ENCODE data around the gene NOX5. TPM values are rescaled to one million over a fixed set of nuclear protein-coding genes. Genes with fewer than 3 reads are reported as not detected.

NOX5 gene
- total RNA-seq, 1 experiment from 2014 or later = not detected

DNA sequence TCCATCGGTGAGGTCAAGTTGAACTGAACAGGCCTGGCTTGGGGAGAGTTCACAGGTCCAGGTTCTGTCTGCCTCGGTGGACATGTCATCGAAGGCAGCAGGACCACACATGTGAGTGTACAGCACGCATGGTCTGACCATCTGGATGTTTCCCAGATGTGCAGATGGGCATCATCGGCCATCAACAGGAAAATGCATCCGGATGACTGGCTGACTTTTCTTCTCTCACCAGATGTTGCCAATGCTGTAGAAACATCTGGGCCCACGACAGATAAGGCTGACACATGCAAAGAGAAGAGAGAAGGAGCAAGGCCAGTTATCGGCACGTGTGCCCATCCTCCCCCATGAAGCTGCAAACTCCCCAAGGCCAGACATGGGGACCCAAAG is 45.1 kb downstream of the NOX5 start:
- no peak for TF ChIP-seq EZH2 (IDR thresholded peaks at IDR 0.05; ENCODE audit: borderline replicate concordance, low read depth, low read length, poor library complexity, severe bottlenecking)
- TF ChIP-seq, protein P1, sequence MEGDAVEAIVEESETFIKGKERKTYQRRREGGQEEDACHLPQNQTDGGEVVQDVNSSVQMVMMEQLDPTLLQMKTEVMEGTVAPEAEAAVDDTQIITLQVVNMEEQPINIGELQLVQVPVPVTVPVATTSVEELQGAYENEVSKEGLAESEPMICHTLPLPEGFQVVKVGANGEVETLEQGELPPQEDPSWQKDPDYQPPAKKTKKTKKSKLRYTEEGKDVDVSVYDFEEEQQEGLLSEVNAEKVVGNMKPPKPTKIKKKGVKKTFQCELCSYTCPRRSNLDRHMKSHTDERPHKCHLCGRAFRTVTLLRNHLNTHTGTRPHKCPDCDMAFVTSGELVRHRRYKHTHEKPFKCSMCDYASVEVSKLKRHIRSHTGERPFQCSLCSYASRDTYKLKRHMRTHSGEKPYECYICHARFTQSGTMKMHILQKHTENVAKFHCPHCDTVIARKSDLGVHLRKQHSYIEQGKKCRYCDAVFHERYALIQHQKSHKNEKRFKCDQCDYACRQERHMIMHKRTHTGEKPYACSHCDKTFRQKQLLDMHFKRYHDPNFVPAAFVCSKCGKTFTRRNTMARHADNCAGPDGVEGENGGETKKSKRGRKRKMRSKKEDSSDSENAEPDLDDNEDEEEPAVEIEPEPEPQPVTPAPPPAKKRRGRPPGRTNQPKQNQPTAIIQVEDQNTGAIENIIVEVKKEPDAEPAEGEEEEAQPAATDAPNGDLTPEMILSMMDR (conservative IDR thresholded peaks at IDR 0.05; ENCODE audit: low read depth, low read length) = no peak
- Histone ChIP-seq H3K4me1 (ENCODE audit: insufficient read depth, low read length, poor library complexity, severe bottlenecking) (peaks cover 9% of the 10 kb centered on the region), H3K9me3 (ENCODE audit: low read depth, low read length, poor library complexity, severe bottlenecking) (no peaks in the 10 kb centered on the region), H3K36me3 (ENCODE audit: insufficient read depth, low read length, poor library complexity, severe bottlenecking) (no peaks in the 10 kb centered on the region), H3K27me3 (replicated peaks; ENCODE audit: insufficient read depth, low read depth, low read length, poor library complexity) (no peaks in the 10 kb centered on the region), H3K27ac (ENCODE audit: low read depth, low read length, poor library complexity, severe bottlenecking) (no peak overlapping the region), H3K4me3 (ENCODE audit: low read depth, low read length, poor library complexity, severe bottlenecking) (no peak overlapping the region)
- ChIA-PET POLR2A (ENCODE audit: low non-redundant PET) (interaction anchor here (0.7 kb wide), 1 partner anchor 67 kb away, joined by 3 read pairs; no protein-coding TSS in a partner anchor), CTCF (interaction anchor here (0.6 to 1.7 kb wide), 11 partner anchors 9 to 404 kb away, joined by 3 to 20 read pairs (median 4); partner anchors contain the start of gene KIF23)
- intact Hi-C loops (cut with micrococcal nuclease; ENCODE audit: unreplicated experiment) = loop anchor here (1.0 to 5.0 kb wide), 5 partner anchors 167 to 408 kb away; partner anchors contain the start of gene KIF23
- no peak for DNase-seq (ENCODE audit: low spot score)
- BruUV-seq (replicated peaks) = no TSS peak

DNA sequence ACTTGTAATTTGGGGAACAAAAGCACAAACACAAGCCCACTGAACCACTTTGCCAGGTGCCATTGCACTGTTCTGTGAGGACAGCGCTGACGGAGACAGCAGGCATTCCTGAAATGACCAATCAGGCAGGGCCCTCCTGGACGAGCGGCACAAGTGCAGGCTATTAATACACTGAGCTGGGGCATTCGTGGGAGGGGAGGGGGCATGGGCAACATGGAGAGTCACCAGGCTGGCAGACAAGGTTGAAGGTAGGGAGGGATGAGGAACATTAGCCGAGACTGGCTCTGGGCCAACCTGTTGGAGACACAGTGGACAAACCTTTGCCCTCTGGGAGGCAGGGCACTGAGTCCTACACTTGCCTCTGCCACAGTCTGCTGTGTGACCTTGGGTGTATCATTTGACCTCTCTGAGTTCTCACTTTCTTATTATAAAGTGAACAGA is 45.6 kb downstream of the NOX5 start:
- Histone ChIP-seq H3K9me3 (ENCODE audit: low read depth, low read length, poor library complexity, severe bottlenecking) (no peaks in the 10 kb centered on the region), H3K36me3 (ENCODE audit: insufficient read depth, low read length, poor library complexity, severe bottlenecking) (no peaks in the 10 kb centered on the region), H3K27me3 (replicated peaks; ENCODE audit: insufficient read depth, low read depth, low read length, poor library complexity) (no peaks in the 10 kb centered on the region), H3K27ac (ENCODE audit: low read depth, low read length, poor library complexity, severe bottlenecking) (no peak overlapping the region), H3K4me3 (ENCODE audit: low read depth, low read length, poor library complexity, severe bottlenecking) (no peak overlapping the region), H3K4me1 (ENCODE audit: insufficient read depth, low read length, poor library complexity, severe bottlenecking) (peaks cover 14% of the 10 kb centered on the region)
- DNase-seq (ENCODE audit: low spot score) = no peak
- CTCF ChIA-PET = interaction anchor here (0.9 to 1.7 kb wide), 3 partner anchors 9 to 403 kb away, joined by 3 to 20 read pairs (median 4); no protein-coding TSS in a partner anchor
- no peak for TF ChIP-seq EZH2 (IDR thresholded peaks at IDR 0.05; ENCODE audit: borderline replicate concordance, low read depth, low read length, poor library complexity, severe bottlenecking)
- TF ChIP-seq, protein P1 (conservative IDR thresholded peaks at IDR 0.05; ENCODE audit: low read depth, low read length) = no peak
- intact Hi-C loops (cut with micrococcal nuclease; ENCODE audit: unreplicated experiment) = no loop called here
- POLR2A ChIA-PET (ENCODE audit: low non-redundant PET) = no interaction called here
- no TSS peak for BruUV-seq (replicated peaks)

DNA sequence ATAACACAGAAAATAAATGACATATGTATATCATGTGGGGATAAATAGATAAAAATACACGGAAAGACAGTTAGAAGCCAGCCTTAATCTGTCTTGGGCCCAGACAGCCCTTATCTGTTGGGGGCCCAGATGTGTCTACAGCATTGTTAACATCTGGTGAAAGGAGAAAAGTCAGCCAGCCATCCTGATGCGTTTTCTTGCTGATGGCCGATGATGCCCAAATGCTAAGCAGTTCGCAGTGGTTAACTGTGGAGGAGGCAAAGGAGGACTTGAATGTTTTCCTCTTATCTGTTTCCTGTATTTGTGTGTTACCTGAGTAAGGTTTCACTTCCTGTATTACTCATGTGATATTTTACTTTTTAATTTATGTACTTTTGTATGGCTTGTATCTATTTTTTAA is 46.2 kb downstream of the NOX5 start:
- intact Hi-C loops (cut with micrococcal nuclease; ENCODE audit: unreplicated experiment) = no loop called here
- DNase-seq (ENCODE audit: low spot score) = no peak
- BruUV-seq (replicated peaks) = no TSS peak
- TF ChIP-seq, protein P1 (conservative IDR thresholded peaks at IDR 0.05; ENCODE audit: low read depth, low read length) = no peak
- TF ChIP-seq EZH2 (IDR thresholded peaks at IDR 0.05; ENCODE audit: borderline replicate concordance, low read depth, low read length, poor library complexity, severe bottlenecking) = no peak
- no peak overlapping the region for H3K4me3 ChIP-seq (ENCODE audit: low read depth, low read length, poor library complexity, severe bottlenecking)
- H3K9me3 ChIP-seq (ENCODE audit: low read depth, low read length, poor library complexity, severe bottlenecking) = no peaks in the 10 kb centered on the region
- no peak overlapping the region for H3K27ac ChIP-seq (ENCODE audit: low read depth, low read length, poor library complexity, severe bottlenecking)
- H3K27me3 ChIP-seq (replicated peaks; ENCODE audit: insufficient read depth, low read depth, low read length, poor library complexity) = no peaks in the 10 kb centered on the region
- no peaks in the 10 kb centered on the region for H3K36me3 ChIP-seq (ENCODE audit: insufficient read depth, low read length, poor library complexity, severe bottlenecking)
- ChIA-PET POLR2A (ENCODE audit: low non-redundant PET) (no interaction called here), CTCF (no interaction called here)
- H3K4me1 ChIP-seq (ENCODE audit: insufficient read depth, low read length, poor library complexity, severe bottlenecking) = peaks cover 21% of the 10 kb centered on the region
